Measurements from ENCODE around the gene RBM44.

Gene RBM44

DNA sequence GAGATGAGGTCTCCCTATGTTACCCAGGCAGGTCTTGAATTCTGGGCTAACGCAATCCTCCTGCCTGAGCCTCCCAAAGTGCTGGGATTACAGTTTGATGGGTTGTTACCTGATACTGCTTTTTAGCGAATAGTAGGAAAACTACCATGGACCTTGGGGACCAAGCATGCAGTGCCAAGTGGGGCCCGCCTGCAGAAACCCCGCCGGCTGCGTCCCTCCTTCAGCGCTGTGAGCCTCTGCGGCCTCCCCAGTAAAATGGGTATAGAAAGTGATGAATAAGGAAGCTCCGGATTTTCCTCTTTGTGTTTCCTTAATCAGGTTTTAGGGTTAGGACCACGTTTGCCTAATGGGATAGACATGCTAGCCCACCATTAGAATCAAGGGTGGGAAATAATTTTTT lies 91.2 kb downstream of the RBM44 start:
- DNase-seq = no peak

All from bone marrow (tissue), 2 donors.